ENCODE results near the gene CALML6.

CALML6 gene

DNA sequence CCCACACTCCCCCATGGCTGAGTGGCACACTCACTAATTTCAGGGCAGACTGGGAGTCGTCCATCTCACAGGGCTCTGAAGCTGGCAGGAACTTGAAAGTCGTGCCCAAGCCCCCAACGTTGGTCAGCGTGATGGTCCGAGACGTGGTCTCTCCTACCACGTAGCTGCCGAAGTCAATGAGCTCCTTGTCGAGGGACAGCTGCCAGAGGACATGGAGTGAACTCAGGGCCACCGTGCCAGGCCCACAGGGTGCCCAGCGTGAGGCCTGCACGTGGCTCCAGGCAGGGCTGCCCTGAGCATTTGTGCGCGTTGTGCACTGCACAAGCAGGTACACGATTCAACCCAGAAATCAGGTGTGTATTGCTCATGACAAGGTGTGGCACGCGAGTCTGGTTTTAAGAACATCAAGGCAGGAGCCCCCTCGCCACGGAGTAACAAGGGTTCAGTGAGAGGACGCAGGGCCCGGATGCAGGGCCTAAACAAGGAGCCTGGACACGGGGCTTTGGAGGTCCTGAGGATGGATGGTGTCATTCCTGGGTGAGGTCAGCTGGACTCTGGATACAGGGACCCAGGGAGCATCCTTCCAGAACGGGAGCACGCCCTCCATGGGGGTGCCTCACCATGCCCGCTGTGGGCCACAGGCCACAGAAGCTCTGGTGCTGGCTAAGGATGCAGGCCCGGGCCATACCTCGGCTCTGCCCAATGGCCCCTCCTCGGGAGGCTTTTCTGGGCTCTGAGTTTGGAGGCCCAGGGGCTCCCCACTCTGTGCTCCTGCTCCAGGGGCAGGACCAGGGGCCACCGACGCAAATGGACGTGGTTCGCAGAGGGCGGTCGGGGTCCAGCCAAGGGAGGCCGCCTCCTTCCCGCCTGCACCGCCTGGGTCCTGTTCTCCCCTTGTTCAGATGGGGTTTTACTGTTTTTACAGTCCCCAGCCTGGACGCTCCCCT, 41.8 kb downstream of the CALML6 start:
- TF ChIP-seq, protein P1, sequence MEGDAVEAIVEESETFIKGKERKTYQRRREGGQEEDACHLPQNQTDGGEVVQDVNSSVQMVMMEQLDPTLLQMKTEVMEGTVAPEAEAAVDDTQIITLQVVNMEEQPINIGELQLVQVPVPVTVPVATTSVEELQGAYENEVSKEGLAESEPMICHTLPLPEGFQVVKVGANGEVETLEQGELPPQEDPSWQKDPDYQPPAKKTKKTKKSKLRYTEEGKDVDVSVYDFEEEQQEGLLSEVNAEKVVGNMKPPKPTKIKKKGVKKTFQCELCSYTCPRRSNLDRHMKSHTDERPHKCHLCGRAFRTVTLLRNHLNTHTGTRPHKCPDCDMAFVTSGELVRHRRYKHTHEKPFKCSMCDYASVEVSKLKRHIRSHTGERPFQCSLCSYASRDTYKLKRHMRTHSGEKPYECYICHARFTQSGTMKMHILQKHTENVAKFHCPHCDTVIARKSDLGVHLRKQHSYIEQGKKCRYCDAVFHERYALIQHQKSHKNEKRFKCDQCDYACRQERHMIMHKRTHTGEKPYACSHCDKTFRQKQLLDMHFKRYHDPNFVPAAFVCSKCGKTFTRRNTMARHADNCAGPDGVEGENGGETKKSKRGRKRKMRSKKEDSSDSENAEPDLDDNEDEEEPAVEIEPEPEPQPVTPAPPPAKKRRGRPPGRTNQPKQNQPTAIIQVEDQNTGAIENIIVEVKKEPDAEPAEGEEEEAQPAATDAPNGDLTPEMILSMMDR (IDR thresholded peaks at IDR 0.05; ENCODE audit: insufficient read depth, low read depth, low read length, missing control alignments), result no peak
- DNase-seq (ENCODE audit: low read depth), result no peak
- H3K4me3 ChIP-seq (ENCODE audit: low read depth, low read length), result no peak overlapping the region

DNA sequence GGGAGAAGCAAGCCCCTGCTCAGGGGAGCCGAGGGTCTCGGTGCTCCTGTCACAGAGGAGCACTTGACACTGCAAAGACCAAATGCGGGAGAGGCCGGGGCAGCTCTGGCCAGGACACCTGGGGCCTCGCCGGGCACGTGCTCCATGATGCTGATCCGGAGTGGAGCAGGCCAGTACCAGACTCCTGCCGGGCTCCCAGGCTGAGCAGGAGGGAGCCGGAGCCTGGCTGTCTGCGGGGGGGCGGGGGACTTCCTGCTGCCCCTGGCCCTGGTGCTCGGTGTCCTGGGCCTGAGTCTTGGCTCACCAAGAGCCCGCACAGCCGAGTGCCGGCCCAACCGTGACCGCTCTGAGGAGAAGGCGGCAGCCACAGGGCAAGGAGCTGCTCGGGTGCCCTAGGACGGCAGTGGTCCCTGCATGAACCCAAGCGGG, 42.5 kb downstream of the CALML6 start:
- H3K4me3 ChIP-seq (ENCODE audit: low read depth, low read length), result no peak overlapping the region
- no peak for DNase-seq (ENCODE audit: low read depth)
- TF ChIP-seq, protein P1 (IDR thresholded peaks at IDR 0.05; ENCODE audit: insufficient read depth, low read depth, low read length, missing control alignments), result no peak

DNA sequence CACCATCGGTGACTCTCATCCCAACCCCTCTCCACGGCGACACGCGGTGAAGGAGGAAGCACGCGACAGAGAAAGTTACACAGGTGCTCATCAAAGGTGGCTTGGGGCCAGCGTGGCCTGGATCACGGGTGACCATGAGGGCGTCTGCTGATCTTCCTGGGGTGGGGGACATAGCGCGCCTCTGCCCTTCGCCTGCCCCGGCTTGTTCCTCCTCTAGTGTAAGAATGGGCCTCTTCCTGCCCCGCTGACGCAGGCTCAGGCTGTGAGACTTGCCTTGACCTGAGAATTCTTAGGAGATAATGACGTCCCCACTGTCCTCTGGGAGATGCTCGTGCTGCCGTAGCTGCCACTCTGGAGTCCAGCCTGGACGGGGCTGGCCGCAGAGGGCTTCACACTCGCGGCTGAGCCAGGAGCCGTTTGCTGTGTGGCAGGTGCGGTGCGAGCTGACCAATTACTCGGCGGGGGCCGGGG, 43.0 kb downstream of the CALML6 start:
- H3K4me3 ChIP-seq (ENCODE audit: low read depth, low read length), result no peak overlapping the region
- DNase-seq (ENCODE audit: low read depth), result no peak
- TF ChIP-seq, protein P1 (IDR thresholded peaks at IDR 0.05; ENCODE audit: insufficient read depth, low read depth, low read length, missing control alignments), result no peak

DNA sequence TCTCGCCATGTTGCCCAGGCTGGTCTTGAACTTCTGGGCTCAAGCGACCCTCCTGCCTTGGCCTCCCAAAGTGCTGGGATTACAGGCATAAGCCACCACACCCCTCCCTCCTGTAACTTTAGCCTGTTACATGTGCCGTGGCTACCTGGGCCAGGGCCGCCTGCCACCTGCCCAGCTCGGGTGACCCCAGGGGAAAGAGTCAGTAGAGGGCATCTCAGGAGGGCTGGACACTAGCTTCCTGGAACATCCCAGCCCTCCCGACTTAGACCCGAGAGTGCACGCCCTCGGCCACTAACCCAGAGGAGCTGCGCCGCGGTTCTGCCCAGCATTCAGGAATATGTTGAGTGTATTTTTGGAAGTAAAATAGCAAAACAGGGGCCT, 44.4 kb downstream of the CALML6 start:
- DNase-seq (ENCODE audit: low read depth), result no peak
- no peak overlapping the region for H3K4me3 ChIP-seq (ENCODE audit: low read depth, low read length)
- TF ChIP-seq, protein P1 (IDR thresholded peaks at IDR 0.05; ENCODE audit: insufficient read depth, low read depth, low read length, missing control alignments), result no peak

DNA sequence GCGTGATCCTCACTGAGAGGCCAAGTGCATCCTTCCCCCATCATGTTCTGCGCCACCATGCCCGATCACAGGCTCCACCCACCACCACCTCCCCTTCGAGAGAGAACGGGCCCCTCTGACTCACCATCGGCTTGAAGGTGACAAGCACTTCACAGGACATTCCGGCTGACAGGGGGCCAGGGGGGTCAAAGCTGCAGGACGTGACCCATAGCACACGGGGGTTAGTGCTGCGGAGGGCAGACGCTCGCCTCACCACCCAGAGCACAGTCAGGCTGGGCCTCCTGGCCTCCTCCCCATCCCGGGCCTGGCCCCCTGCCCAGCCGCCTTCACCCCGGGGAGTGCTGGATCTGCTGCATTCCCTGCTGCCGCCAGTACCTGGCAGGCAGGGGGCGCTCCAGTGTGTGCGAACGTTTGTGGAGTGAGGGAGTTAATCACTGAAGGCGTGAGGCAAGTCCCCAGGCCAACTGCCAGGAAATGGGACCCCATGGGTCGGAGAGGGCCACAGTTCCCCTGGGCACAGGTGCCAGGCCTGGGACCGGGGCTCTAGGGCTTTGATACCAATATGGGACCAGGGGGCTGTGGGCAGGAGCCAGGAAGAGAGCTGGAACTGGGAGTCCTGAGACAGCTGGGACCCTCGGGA, 44.9 kb downstream of the CALML6 start:
- no peak overlapping the region for H3K4me3 ChIP-seq (ENCODE audit: low read depth, low read length)
- DNase-seq (ENCODE audit: low read depth), result peak; percentile 59

DNA sequence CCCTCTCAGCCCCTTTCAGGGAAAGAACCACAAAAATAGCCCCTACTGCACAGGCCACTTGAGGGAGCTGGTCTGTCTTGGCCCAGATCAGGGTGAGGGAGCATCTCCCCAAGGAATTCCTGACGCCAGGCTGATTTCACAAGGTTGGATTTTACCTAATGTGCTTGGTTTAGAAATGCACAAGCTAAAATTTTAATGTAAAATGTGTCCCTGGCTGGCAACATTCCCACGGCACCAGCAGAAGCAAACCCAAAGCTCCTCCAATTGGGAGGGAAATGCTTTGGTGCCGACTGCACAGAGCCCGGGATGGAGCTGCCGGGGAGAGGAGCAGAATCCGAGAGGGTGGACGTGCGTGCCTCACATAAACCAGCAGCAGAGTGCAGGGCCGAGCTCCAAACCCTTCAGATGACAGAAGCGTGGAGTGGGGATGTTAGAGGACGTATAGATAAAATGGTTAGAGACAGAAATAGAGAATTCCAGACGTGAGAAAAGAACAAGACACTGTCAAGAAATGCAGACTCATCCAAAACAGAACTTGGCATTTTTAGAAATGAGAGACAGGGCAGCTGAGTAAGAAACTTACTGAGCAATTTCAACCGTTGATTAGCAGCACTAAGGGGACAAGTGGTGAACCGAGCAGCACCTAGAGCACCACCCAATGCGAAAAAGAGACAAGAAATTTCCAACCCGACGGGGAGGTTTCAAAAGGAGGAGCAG, 45.6 kb downstream of the CALML6 start:
- H3K4me3 ChIP-seq (ENCODE audit: low read depth, low read length), result no peak overlapping the region
- no peak for DNase-seq (ENCODE audit: low read depth)
- TF ChIP-seq, protein P1 (IDR thresholded peaks at IDR 0.05; ENCODE audit: insufficient read depth, low read depth, low read length, missing control alignments), result no peak

More for the DNA sequence above, 44.9 kb downstream of the CALML6 start:
- TF ChIP-seq, protein P1 (IDR thresholded peaks at IDR 0.05; ENCODE audit: insufficient read depth, low read depth, low read length, missing control alignments), result peak; percentile 77
